ENCODE data around the gene C16orf90. TPM values are rescaled to one million over a fixed set of nuclear protein-coding genes. Genes with fewer than 3 reads are reported as not detected.
"Not testable (repeated sequence)": the region's sequence is repeated elsewhere in the genome, so short reads cannot be mapped to it uniquely, and the experiment has no call there.

The C16orf90 gene
- total RNA-seq, 1 donor from 2014 or later, result not detected

DNA sequence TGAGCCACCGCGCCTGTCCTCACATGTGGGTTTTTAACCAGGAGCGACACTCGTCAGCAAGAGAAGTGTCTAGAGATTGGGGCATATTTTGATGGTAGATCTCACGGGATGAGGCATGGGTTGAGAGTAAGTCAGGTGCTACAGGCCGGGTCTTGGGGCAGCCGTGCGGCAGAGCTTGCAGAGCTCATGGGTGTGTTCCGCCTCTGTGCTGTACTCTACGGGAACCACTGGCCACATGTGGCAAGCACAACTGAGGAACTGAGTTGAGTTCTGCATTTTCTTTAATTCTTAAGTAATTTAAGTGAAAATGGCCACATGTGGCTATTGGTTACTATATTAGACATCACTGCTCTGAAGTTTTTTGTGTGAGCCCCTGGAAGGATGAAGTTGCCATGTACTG lies 15.1 kb upstream of the C16orf90 start:
- TF ChIP-seq POLR2AphosphoS5 (IDR thresholded peaks at IDR 0.05; ENCODE audit: insufficient read depth in 1 of 2, low read depth in 1 of 2), result no peak
- TF ChIP-seq, protein P1, sequence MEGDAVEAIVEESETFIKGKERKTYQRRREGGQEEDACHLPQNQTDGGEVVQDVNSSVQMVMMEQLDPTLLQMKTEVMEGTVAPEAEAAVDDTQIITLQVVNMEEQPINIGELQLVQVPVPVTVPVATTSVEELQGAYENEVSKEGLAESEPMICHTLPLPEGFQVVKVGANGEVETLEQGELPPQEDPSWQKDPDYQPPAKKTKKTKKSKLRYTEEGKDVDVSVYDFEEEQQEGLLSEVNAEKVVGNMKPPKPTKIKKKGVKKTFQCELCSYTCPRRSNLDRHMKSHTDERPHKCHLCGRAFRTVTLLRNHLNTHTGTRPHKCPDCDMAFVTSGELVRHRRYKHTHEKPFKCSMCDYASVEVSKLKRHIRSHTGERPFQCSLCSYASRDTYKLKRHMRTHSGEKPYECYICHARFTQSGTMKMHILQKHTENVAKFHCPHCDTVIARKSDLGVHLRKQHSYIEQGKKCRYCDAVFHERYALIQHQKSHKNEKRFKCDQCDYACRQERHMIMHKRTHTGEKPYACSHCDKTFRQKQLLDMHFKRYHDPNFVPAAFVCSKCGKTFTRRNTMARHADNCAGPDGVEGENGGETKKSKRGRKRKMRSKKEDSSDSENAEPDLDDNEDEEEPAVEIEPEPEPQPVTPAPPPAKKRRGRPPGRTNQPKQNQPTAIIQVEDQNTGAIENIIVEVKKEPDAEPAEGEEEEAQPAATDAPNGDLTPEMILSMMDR (IDR thresholded peaks at IDR 0.05), result no peak
- no peak for DNase-seq (ENCODE audit: extremely low spot score in 2 of 2)
- peaks cover 0 to 61% of the 10 kb centered on the region in 2 donors for H3K36me3 ChIP-seq

DNA sequence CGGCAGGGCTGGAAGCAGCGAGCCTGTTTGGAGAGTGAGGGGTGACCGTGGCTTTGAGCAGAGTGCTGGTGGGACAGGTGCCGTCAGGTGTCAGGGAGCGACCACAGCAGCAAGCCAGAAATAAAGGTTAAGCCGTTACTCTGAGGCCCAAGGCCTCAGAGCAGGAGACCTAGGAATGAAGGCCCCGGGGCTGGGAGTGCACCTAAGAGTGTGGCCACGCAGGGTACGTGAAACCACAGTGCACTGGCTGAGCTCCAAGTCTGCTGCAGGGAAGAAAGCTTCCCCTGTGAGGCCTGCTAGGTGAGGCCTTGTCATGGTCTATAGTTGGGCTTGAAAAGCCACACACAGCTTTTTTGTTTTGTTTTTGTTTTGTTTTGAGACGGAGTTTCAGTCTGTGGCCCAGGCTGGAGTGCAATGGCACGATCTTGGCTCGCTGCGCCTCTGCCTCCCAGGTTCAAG lies 14.2 kb upstream of the C16orf90 start:
- Histone ChIP-seq H3K36me3 (peaks cover 0 to 52% of the 10 kb centered on the region in 2 donors), H3K9me3 (no peaks in the 10 kb centered on the region), H3K27me3 (no peaks in the 10 kb centered on the region), H3K27ac (no peak overlapping the region), H3K4me1 (no peaks in the 10 kb centered on the region), H3K4me3 (no peak overlapping the region)
- TF ChIP-seq POLR2A (IDR thresholded peaks at IDR 0.05), result no peak
- no peak for TF ChIP-seq POLR2AphosphoS5 (IDR thresholded peaks at IDR 0.05; ENCODE audit: insufficient read depth in 1 of 2, low read depth in 1 of 2)
- TF ChIP-seq, protein P1 (IDR thresholded peaks at IDR 0.05), result no peak
- intact Hi-C loops (cut with DNase I), result no loop called here
- no peak for DNase-seq (ENCODE audit: extremely low spot score in 2 of 2)

More for the DNA sequence above, 15.1 kb upstream of the C16orf90 start:
- intact Hi-C loops (cut with DNase I), result no loop called here
- no peaks in the 10 kb centered on the region for H3K9me3 ChIP-seq
- no peaks in the 10 kb centered on the region for H3K4me1 ChIP-seq
- H3K4me3 ChIP-seq, result no peak overlapping the region
- H3K27me3 ChIP-seq, result no peaks in the 10 kb centered on the region
- H3K27ac ChIP-seq, result no peak overlapping the region

DNA sequence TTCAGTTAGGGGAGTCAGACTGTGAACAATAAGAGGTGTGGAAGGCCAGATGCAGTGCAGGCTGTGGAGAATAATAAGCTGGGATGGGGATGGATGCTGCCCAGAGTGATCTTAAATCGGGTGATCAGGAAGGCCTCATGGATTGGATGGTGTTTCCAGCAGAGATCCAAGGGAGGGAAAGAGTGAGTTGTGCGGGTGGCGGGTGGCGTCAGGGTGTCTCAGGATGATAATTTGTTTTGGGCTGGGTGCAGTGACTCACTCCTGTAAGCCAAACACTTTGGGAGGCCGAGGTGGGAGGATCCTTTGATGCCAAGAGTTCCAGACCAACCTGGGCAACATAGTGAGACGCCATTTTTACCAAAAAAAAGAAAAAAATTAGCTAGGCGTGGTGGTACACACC lies 13.4 kb upstream of the C16orf90 start:
- Histone ChIP-seq H3K36me3 (peaks cover 0 to 44% of the 10 kb centered on the region in 2 donors), H3K27ac (no peak overlapping the region)
- TF ChIP-seq, protein P1 (IDR thresholded peaks at IDR 0.05), result no peak
- TF ChIP-seq POLR2A (IDR thresholded peaks at IDR 0.05) (no peak), POLR2AphosphoS5 (IDR thresholded peaks at IDR 0.05; ENCODE audit: insufficient read depth in 1 of 2, low read depth in 1 of 2) (no peak)

DNA sequence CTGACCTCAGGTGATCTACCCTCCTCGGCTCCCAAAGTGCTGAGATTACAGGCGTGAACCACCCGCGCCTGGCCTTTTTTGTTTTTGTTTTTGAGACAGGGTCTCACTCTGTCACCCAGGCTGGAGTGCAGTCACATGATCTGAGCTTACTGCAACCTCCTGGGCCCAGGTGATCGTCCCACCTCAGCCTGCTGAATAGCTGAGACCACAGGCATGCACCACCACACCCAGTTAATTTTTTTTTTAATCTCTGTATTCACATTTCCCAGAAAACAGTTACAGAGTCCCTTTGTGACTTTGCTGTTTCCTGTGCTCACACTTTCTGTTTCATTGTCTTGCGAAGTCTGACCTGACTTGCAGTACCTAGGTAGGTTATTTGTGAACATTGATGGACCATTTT lies 8.2 kb upstream of the C16orf90 start:
- no peaks in the 10 kb centered on the region for H3K27me3 ChIP-seq
- H3K4me1 ChIP-seq, result peaks cover 26% of the 10 kb centered on the region
- H3K27ac ChIP-seq, result no peak overlapping the region
- H3K4me3 ChIP-seq, result no peak overlapping the region
- intact Hi-C loops (cut with DNase I), result loop anchor here (1.0 kb wide), 1 partner anchor 33 kb away; no protein-coding TSS in a partner anchor
- DNase-seq (ENCODE audit: extremely low spot score in 2 of 2), result no peak
- H3K36me3 ChIP-seq, result peaks cover 0 to 12% of the 10 kb centered on the region in 2 donors
- no peaks in the 10 kb centered on the region for H3K9me3 ChIP-seq
- TF ChIP-seq, protein P1 (IDR thresholded peaks at IDR 0.05), result no peak
- no peak for TF ChIP-seq POLR2A (IDR thresholded peaks at IDR 0.05)
- TF ChIP-seq POLR2AphosphoS5 (IDR thresholded peaks at IDR 0.05; ENCODE audit: insufficient read depth in 1 of 2, low read depth in 1 of 2), result no peak

More for the DNA sequence above, 13.4 kb upstream of the C16orf90 start:
- Histone ChIP-seq H3K9me3 (no peaks in the 10 kb centered on the region), H3K4me1 (no peaks in the 10 kb centered on the region), H3K4me3 (no peak overlapping the region), H3K27me3 (no peaks in the 10 kb centered on the region)
- intact Hi-C loops (cut with DNase I), result no loop called here
- DNase-seq (ENCODE audit: extremely low spot score in 2 of 2), result no peak

GRCh38 chr16:3501783-3502400 lies 6.6 kb upstream of the C16orf90 start:
- H3K4me1 ChIP-seq, result peaks cover 26% of the 10 kb centered on the region
- no peak for DNase-seq (ENCODE audit: extremely low spot score in 2 of 2)
- H3K27ac ChIP-seq, result peak overlapping the region; percentile 34
- intact Hi-C loops (cut with DNase I), result no loop called here
- H3K36me3 ChIP-seq, result peaks cover 0 to 5% of the 10 kb centered on the region in 2 donors
- TF ChIP-seq POLR2AphosphoS5 (IDR thresholded peaks at IDR 0.05; ENCODE audit: insufficient read depth in 1 of 2, low read depth in 1 of 2), result no peak
- TF ChIP-seq, protein P1 (IDR thresholded peaks at IDR 0.05), result no peak
- TF ChIP-seq POLR2A (IDR thresholded peaks at IDR 0.05), result no peak
- H3K9me3 ChIP-seq, result no peaks in the 10 kb centered on the region
- no peaks in the 10 kb centered on the region for H3K27me3 ChIP-seq
- H3K4me3 ChIP-seq, result peak overlapping the region; percentile 64 to 66

DNA sequence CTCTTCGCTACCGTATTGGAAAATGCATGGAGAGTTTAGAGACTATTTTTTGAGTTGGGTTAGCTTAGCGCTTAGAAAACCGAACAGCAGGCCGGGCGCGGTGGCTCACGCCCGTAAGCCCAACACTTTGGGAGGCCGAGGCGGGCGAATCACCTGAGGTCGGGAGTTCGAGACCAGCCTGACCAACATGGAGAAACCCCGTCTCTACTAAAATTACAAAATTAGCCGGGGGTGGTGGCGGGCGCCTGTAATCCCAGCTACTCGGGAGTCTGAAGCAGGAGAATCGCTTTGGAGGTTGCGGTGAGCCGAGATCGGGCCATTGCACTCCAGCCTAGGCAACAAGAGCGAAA lies 6.1 kb upstream of the C16orf90 start:
- peak overlapping the region; percentile 64 to 66 for H3K4me3 ChIP-seq
- H3K27me3 ChIP-seq; H3K36me3 ChIP-seq; DNase-seq (ENCODE audit: extremely low spot score in 2 of 2); intact Hi-C loops (cut with DNase I); H3K9me3 ChIP-seq: not testable (repeated sequence)
- peaks cover 26% of the 10 kb centered on the region for H3K4me1 ChIP-seq
- peak overlapping the region; percentile 34 for H3K27ac ChIP-seq
